ENCODE data around the gene GDPGP1. TPM values are rescaled to one million over a fixed set of nuclear protein-coding genes. Genes with fewer than 3 reads are reported as not detected.

Gene GDPGP1, protein sequence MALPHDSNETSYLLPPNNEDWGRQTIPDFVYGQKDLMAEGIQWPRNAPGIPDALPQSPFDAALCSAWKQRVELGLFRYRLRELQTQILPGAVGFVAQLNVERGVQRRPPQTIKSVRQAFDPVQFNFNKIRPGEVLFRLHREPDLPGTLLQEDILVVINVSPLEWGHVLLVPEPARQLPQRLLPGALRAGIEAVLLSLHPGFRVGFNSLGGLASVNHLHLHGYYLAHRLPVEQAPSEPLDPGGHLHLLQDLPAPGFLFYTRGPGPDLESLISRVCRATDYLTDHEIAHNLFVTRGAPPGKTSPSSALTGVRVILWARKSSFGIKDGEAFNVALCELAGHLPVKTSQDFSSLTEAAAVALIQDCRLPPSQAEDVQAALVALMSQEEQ
- total RNA-seq: 1.2 and 2.3 TPM in 2 replicates

DNA sequence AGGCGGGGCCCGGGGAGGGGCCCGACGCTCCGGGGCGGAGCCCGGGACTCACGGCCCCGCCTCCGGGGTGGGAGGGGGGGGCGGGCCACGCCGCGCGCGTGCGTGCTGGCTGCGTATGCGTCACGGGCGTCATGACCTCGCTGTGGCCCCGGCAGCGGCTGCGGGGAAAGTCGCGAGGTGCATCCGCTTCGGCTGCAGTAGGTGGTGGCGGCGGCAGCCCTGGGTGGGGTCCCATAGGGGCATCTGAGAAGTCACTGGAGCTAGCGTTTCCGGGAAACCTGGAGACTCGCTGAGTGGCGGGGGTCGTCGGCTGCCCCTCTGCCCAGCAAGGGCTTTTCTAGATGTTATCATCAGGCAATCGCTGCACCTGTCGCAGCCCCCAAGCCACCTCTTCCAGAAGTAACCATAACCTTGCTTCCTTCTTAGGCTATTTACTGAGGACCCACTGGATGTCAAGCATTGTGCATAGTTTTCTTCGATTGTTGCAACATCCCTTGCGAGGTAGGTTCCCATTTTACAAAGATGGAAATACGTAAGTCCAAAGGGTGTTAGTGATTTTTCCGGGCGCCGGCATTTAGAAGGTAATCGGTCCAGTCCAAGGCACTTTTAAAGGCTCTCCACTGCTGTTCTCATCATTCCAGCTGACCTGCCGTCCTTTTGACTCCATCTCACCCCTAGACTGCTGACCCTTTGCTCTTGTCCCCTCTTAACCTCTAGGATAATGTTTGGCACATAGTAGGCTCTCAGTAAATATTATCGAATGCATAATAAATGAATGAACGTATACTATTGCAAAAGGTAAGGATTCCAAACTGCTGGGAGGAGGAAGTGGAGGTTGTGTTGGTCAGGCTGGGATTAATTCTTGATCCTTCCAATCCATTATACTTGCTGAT is at the start of gene GDPGP1:
GDPGP1 (plus strand) TSS at position 114 of the 893 bp plus-strand sequence. CDS start 6,700 bp downstream, outside the sequence.

DNA sequence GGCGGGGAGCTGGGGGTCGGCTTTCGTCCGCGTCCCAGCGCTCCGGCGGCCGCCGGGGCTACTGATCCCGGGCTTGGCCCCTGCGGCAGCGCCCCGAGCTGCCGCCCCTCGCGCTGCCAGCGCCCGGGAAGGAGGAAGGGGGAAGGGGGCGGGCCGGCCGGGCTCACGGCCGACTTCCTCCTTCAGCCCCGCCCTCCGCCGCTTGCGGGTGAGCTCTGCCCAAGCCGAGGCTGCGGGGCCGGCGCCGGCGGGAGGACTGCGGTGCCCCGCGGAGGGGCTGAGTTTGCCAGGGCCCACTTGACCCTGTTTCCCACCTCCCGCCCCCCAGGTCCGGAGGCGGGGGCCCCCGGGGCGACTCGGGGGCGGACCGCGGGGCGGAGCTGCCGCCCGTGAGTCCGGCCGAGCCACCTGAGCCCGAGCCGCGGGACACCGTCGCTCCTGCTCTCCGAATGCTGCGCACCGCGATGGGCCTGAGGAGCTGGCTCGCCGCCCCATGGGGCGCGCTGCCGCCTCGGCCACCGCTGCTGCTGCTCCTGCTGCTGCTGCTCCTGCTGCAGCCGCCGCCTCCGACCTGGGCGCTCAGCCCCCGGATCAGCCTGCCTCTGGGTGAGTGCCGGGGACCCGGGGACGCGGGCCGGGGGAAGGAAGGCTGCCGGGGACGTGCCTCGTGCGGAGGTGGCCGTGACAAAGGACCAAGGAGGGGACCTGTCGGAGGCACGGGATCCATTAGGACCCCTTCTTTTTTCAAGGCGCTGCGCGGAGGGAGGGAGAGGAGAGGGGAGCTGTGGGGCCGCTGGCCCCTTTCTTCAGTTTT is 32.7 kb upstream of the GDPGP1 start, which contains the start of gene SEMA4B:
SEMA4B (plus strand) TSS at position 201 of the 814 bp plus-strand sequence; CDS start at position 450, 249 bp downstream.

DNA sequence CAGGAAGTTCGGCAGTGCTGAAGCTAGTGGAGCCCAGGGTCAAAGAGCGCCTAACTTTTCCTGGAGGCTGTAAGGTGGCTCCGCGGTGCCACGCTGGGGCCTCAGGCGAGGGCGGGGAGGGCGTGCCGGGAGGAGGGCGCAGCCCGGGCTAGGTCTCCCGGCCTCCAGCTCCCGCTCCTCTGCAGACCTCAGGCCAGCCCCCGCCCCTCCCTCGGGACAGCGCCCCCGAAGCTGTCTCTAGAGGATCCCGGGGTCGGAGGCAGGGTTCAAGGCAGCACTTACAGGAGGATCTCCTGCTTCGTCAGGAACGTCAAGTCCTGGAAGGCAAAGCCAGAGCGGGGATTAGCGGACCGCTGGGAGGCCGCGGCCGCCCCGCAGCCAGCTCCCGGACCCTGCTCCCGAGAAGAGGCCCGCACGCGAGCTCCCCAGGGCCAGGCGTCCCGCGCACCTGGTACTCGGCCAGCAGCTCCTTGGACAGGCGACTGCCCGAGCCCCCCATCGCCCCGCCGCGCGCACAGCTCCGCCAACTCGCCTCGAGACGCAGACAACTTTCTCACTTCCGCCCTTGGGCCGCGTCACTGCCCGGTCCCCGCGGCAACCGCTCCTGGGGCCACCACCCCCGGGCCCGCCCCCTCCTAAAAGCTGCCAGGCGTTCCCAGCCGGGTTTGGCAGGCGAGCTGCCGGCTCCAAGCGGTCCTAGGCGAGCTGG is 468 bp upstream of the GDPGP1 start, which contains the start of gene CIB1:
CIB1 (minus strand) TSS at position 555 of the 709 bp plus-strand sequence; CDS start at position 499, 56 bp downstream.

DNA sequence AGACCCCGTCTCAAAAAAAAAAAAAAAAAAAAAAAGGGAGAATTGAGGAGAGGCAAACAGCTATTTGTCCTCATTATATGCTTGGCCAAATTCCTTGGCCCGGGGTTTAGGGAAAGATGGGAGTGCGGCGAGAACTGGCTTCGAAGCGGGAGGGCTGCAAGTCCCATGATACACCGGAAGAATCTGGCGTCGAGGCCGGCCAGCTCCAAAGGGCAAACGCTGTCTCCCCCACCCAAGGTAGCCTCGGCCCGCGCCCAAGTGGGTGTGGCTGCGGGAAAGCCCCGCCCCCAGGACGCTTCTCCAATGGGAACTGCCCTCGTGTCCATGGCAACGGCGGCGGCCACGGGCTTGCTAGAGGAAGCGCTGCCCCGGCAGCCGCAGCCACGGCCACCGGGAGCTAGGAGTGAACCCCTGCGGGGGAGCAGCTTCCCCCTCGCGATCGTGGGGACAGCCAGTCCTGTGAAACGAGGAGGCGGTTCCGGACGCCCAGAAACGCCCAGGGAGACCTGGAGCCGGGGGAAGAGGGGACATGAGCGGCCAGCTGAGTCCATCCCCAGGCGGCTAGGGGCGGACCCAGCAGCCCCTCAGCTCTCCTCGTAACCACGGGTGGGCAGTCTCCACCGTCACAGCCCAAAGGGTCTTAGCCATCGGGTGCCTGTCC is 15.3 kb downstream of the GDPGP1 start, which contains the start of gene TTLL13:
TTLL13 (plus strand) TSS at position 354 of the 661 bp plus-strand sequence. CDS start 1,075 bp downstream, outside the sequence.

DNA sequence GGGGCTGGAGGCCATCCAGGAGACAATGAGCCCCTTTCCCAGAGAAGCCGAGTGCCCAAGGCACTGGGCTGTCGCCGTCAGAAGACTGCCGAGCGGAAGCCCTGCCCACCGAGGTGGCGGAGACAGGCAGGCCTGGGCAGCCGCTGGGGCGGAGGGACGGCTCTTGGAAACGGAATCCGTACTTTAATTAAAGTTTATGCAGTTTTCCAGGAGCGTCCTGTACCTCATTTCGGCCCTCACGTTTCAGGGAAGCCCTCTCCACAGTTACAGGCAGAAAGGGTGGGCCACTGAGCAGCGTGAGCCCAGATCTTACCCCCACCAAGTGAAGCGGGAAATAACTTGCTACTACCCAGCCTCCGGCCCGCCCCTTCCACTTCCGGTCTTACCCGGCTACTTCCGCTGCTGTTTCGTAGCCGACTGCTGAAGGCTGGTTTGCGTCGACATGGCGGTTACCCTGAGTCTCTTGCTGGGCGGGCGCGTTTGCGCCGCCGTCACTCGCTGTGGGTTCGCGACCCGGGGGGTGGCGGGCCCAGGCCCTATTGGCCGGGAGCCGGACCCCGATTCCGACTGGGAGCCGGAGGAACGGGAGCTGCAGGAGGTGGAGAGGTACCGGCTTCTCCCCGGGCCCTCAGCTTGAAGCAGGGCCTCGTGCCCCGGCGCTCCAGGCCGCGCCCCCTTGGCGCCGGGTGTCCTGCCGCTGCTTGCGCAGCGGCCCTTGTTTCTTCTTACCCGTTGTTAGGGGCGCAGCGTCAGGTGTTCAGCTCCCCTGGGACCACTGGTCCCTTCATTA is 31.5 kb downstream of the GDPGP1 start, which contains the start of gene NGRN:
NGRN (plus strand) TSS at position 402 of the 790 bp plus-strand sequence; CDS start at position 443, 41 bp downstream.

Other genes with a start within 250 kb of the GDPGP1 start
- gene ZNF710, start 232.9 kb upstream of the GDPGP1 start, total RNA-seq: 8.1 and 8.9 TPM in 2 replicates
- gene IDH2, start 131.7 kb upstream of the GDPGP1 start, total RNA-seq: 61.5 and 76.1 TPM in 2 replicates
- gene SEMA4B, start 32.9 kb upstream of the GDPGP1 start, total RNA-seq: 13.8 and 19.3 TPM in 2 replicates
- gene CIB1, start 268 bp upstream of the GDPGP1 start, total RNA-seq: 47.1 and 57.7 TPM in 2 replicates
- gene TTLL13, start 15.3 kb downstream of the GDPGP1 start, total RNA-seq: not detected in 2 replicates
- 65.2 and 72.8 TPM in 2 replicates for gene NGRN, start 31.5 kb downstream of the GDPGP1 start, total RNA-seq
- gene ZNF774, start 118.1 kb downstream of the GDPGP1 start, total RNA-seq: 0.18 and 0.29 TPM in 2 replicates
- gene IQGAP1, start 154.0 kb downstream of the GDPGP1 start, total RNA-seq: 148 and 188 TPM in 2 replicates